ENCODE data around the gene CREB5.
"Not testable (repeated sequence)": the region's sequence is repeated elsewhere in the genome, so short reads cannot be mapped to it uniquely, and the experiment has no call there.

Gene CREB5, protein sequence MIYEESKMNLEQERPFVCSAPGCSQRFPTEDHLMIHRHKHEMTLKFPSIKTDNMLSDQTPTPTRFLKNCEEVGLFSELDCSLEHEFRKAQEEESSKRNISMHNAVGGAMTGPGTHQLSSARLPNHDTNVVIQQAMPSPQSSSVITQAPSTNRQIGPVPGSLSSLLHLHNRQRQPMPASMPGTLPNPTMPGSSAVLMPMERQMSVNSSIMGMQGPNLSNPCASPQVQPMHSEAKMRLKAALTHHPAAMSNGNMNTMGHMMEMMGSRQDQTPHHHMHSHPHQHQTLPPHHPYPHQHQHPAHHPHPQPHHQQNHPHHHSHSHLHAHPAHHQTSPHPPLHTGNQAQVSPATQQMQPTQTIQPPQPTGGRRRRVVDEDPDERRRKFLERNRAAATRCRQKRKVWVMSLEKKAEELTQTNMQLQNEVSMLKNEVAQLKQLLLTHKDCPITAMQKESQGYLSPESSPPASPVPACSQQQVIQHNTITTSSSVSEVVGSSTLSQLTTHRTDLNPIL

GRCh38 chr7:28411876-28412662 is at the start of gene CREB5:
Gene CREB5 (plus strand): TSS chr7:28412518. CDS start chr7:28412915, 397 bp downstream.
- DNase-seq = no peak

DNA sequence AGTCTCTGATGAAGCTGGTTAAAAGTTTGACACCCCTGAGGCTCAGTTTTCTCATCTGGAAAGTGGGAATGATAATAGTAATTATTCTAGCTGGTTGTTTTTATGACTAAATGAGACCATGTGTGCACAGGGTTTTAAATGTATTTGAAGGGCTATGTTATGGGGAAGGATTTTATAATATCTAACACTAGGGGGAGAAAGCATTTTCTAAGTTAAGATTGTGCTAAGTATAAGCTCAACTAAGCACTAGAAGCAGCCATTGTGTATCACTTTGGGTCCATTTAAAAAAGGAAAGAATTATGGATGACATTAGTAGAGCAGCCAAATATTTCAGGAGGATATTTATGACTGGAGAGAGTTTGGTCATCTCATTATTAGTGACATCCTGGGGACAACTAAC is 49.5 kb upstream of the CREB5 start:
- DNase-seq = no peak

DNA sequence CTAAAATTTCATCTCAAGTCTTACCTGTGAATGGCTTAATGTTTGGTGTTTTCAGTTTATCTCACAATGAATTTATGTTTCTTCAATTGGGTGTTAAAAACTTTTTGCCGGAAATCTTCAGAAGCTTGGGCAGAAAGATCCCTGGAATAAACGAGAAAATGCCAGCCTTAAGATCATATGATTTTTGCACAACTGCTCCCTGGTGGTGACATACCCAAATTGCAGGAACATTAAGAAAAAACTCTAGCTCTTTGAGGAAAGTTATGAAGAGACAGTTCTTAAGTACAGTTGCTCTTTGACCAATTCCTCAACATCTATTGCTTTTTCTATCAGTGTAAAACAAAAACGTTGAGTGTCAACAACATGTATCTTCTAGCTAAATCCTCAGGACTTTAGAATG is 48.2 kb upstream of the CREB5 start:
- DNase-seq = no peak

- DNase-seq = no peak
These were observed 42.8 kb upstream of the CREB5 start for GRCh38 chr7:28369523-28369922.

DNA sequence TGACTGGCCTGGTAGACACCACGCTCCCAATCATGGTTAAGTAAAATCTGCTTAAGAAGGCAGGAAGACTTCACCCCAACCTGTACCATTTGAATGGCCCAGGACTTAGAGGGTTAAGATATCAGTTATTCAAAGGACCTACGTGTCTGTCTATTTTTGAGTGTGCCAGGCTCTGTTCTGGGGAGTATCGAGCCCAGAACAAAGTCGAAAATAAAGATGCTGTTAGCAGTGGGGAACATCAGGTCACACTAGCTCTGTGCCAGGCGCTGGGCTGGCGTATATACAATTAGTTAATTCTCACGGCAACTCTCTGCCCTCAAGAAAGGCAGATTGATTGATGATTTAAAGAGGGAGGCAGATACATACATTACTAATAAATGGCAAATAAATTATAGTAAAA is 40.5 kb upstream of the CREB5 start:
- DNase-seq = no peak

DNA sequence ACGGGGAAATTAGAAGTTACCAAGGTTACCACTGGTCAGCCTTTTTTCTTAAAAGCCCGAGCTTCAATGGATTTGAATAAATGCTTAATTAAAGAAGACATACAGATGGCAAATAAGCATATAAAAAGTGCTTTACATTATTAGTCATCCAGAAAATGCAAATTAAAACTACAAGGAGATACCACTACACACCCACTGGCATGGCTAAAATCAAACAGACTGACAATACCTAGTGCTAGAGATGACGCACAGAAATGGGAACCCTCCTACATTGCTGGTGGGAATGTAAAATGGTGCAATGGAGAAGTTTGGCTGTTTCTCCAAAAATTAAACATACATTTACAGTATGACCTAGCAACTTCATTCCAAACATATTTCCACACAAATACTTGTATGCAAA is 38.3 kb upstream of the CREB5 start:
- no peak for DNase-seq

- no peak for DNase-seq
These were observed 36.6 kb upstream of the CREB5 start for GRCh38 chr7:28375729-28376128.

DNA sequence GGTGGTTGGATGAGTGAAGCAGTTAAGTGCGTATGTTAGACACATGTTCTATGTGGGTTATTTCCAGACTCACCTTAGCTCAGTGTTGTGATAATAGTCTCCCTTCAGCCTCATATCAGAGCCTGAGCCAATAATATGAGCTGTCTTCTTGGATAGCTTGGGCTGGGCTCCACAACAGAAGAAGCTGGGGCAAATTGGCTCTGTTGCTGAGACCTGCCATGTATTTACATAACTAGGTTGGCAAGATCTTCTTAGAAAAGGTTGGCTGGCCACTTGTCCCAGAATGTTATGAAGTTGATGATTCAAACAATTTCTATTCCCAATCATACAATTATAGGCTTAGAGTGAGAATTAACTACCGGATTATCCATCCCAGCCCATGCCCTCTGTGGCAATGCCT is 35.7 kb upstream of the CREB5 start:
- no peak for DNase-seq

DNA sequence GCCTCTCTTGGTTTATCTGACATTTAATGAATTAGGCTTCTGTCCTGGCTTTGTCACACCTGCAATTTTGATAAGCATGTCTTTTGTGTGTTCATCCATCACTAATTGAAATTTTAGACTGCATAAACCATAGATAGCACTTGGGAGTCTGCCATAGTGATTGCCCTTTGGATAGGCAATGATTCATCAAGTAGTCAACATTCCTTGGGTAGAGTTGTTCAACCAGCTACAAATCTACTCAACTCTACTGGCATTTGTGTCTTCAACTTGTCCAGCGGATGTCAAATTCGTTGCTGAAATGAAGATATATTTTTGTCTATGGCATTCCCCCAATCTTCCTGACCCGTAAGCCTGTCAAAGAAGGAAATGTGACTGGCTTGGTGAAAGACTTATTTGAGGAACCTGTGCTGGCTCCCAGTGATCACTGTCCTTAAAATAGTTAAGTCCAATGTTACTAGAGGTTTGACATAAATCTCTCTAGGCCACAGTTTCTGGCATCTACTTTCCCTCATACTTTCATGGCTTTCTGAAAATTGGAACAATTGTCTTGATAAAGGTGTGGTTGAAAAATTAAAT is 33.7 kb upstream of the CREB5 start:
- no peak for DNase-seq

DNA sequence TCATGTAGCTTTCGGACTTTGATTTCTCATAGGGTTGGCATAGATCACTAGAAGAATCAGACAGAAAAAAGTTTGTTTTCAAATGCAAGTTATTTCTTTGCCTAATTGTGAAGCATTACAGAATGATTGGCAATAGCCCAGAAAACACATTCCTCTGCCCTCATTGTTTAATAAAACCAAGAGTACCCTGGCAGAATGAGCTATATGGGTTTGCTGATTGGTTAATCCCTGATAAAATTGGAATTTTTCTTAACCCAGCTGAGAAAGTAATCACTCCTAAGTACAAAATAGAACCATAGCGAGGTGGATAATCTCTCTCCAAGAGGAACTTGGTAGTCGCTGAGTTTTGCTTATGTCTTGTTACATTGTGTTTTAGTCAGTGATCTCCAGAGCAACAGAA is 30.9 kb upstream of the CREB5 start:
- no peak for DNase-seq

DNA sequence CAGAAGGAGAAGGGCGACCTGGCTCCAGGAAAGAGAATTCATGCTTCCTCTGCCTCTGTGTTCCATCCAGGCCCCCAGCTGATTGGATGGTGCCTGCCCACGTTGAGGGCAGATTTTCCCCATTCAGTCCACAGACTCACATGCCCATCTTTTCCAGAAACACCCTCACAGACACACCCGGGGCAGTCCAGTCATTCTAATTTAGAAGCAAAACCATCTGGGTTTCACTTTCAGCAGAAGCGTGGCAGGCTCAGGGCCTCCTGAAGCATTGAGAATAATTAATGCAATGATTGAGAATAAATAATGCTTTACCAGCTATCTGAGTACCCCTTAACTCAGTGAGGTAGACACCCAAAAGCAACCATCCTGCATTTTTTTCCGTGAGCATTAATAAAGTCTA is 30.2 kb upstream of the CREB5 start:
- no peak for DNase-seq

DNA sequence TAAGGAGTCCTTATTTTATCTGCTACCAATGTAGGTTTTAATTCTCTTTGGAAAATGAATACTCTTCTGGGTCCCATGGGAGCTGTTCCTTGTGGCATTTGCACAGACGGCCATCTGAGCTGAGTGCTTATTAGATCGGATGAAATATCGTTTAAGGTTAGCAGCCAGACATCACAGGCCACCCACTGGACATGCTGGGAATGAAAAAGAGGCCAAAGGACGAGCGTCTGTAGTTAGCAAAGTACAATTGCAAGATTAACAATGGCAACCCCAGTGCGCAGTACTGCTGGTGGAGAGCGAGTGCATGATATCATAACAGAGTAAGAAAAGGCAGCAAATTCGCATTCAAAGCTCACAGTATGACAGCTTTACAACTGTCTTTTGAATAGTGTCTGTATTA is 28.3 kb upstream of the CREB5 start:
- no peak for DNase-seq

DNA sequence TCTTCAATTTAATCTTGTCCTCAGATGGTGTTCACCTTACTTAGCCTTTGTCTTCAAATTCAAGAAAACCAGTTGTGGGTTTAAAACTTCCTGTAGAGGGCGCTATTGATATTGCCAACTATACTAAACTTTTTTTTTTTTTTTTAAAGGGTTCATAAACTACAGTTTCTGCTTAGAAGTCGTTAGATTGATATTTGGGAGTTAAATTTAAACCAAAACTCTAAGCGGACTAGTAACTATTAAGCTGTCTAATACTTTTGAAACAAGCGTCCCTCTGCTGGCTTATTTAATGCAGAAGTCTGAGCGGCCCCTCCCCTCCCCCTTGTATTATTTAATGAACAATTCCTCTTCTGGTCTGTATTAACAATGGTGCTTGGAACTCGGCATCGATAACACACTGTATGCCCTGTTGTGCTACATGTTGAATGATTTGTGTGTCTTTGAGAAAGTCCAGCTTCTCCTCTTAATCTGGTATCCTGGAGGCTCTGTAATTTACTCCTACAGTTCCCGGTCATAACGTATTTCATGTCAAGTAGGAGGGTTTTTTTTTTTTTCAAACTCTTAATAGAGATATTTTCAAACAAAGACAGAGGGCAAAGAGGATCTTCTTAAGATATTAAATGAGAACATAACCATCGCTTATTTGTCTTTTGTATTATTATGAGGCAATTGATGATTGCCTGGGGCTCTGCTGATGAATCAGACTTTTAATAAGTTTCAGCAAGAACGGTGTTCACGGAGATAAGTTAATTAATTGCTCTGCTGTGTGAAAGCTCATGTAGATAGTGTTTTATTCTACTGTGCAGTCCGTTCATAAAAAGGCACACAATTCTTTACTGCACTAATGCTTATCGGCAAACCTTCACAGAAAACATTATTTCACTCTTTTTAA is 22.6 kb upstream of the CREB5 start:
- DNase-seq = peak; percentile 46

GRCh38 chr7:28390426-28390825 is 21.9 kb upstream of the CREB5 start:
- DNase-seq = no peak

DNA sequence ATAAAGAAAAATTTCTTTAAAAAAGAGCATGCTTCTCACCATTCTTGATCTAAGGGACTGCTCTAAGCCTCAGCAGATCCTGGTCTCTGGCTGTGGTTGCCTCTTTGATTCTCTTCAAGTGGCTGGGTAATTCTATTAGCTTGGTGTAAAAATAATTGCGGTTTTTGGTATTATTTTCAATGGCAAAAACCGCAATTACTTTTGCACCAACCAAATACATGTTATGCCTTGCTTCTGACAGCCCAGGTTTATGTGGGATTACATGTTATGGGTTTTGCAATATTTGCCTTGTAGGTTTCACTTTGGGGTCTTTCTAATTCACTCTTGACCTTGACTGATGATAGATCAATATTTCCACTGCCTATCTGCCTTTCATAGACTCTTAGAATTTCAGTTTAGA is 20.0 kb upstream of the CREB5 start:
- DNase-seq = no peak

GRCh38 chr7:28395404-28395803 is 16.9 kb upstream of the CREB5 start:
- DNase-seq = no peak

DNA sequence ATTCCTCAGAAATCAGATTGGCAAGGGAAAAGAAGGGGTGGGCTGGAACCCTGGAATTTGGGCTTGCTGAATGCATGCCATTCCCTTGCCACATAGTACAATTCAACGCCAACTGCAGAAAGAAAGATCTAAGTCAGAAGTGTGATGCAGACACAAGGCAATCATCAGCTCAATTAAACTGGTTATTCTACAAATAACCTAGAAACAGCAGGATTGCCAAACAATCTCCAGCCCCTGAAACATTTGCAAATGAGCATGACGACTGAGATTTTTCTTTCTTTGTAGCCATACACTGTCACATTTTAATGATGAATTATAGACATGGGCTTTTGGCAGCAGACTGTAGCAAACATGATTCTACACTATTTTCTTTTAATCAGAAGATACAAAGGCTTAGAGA is 16.5 kb upstream of the CREB5 start:
- no peak for DNase-seq

GRCh38 chr7:28397141-28397540 is 15.2 kb upstream of the CREB5 start:
- no peak for DNase-seq

DNA sequence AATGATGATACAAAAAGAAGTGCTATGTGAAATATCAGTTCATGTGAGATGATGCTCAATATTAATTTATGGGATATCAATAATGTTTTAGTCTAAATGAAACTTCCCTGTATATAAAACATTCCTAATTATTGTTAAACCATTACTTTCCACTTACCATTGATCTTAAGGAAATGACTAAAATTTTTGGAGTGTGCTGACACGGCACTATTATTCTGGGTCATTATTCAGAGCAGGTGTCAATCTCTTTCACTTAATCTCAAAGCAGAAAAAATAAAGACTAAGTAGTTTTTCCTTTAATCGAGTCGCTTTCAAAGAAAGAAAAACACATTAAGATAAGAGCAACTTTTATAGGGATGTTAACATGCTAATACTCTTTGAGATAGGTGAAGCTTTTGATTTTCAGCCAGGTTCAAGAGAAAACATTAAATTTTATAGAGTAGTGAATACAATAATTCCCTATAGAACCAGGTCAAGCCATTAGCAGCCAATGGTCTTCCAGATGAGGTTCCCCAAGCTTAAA is 11.4 kb upstream of the CREB5 start:
- DNase-seq = no peak

DNA sequence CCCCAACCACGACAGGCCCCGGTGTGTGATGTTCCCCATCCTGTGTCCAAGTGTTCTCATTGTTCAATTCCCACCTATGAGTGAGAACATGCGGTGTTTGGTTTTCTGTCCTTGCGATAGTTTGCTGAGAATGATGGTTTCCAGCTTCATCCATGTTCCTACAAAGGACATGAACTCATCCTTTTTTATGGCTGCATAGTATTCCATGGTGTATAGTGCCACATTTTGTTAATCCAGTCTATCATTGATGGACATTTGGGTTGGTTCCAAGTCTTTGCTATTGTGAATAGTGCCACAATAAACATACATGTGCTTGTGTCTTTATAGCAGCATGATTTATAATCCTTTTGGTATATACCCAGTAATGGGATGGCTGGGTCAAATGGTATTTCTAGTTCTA is 10.8 kb upstream of the CREB5 start:
- DNase-seq = not testable (repeated sequence)

- DNase-seq = no peak
These were observed 6.7 kb upstream of the CREB5 start for GRCh38 chr7:28405662-28406061.

GRCh38 chr7:28406192-28406591 is 6.1 kb upstream of the CREB5 start:
- no peak for DNase-seq

DNA sequence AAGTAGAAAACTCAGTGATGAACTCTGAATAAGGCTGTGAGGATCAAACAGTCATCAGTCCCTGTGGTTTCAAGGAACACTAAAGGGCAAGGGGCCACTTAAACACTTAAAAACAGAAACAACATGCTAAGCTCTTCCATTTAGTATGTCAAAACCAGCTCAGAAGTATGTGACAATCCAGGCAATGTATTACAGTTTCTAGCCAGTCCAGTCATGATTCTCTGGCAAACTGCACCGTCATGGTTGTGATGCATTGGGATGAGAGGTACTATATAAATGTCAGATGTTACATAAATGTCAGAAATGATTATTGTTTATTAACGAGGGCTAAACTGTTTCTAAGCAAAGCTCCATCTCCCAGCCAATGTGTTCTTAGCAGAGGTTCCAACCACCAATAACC is 4.7 kb upstream of the CREB5 start:
- no peak for DNase-seq

Data from NCI-H1436 (cell line).